IMR-90 (cell line): ENCODE measurements around the gene FARP1. TPM values are rescaled to one million over a fixed set of nuclear protein-coding genes. Genes with fewer than 3 reads are reported as not detected.

Experiments used
- ATAC-seq: fragments of 200-7000 bp; cut with Tn5 transposase; 2 replicates; pipeline ENCODE4 v1.9.1; 2020; ENCODE audit warnings: low read depth, mild to moderate bottlenecking, moderate library complexity
- BruUV-seq: library from RNA; stranded (reverse); fragments of 400-500 nt; replicated peaks from 2 replicates; lab custom pipeline; 2021; lab: Mats Ljungman, UMichigan
- CTCF ChIA-PET: fragments of 300-600 bp; formaldehyde crosslinking; extraction: SDS; loops from one replicate; lab custom pipeline; 2021; ENCODE audit warnings: antibody characterized with exemption; lab: Yijun Ruan, JAX
- POLR2A ChIA-PET: fragments of 300-600 bp; sonication (Branson Sonifier 250); formaldehyde crosslinking; loops from one replicate; lab custom pipeline; 2022; ENCODE audit warnings: antibody characterized with exemption; ENCODE audit not compliant: unreplicated experiment; lab: Charles Lee
- DNase-seq: peaks from one replicate; pipeline ENCODE4 v3.0.0; 2013
- H2AFZ ChIP-seq: replicated peaks from 2 replicates; pipeline ENCODE3; 2013; ENCODE audit warnings: low read length, mild to moderate bottlenecking; ENCODE audit not compliant: poor library complexity
- H2AK5ac ChIP-seq: 2 replicates; pipeline ENCODE4 v1.6.1; 2013; ENCODE audit warnings: low read depth, low read length, inconsistent platforms
- H2AK9ac ChIP-seq: replicated peaks from 2 replicates; pipeline ENCODE3; 2013; ENCODE audit warnings: mild to moderate bottlenecking, low read depth, low read length, moderate library complexity; ENCODE audit not compliant: poor library complexity
- H2BK120ac ChIP-seq: 2 replicates; pipeline ENCODE4 v1.6.1; 2013; ENCODE audit warnings: low read depth, low read length, inconsistent platforms
- H2BK15ac ChIP-seq: 3 replicates; pipeline ENCODE4 v1.6.1; 2013; ENCODE audit warnings: low read depth, low read length, inconsistent platforms
- H2BK20ac ChIP-seq: 2 replicates; pipeline ENCODE4 v1.6.1; 2013; ENCODE audit warnings: low read depth, mild to moderate bottlenecking, inconsistent platforms, low read length, moderate library complexity
- H2BK5ac ChIP-seq: 2 replicates; pipeline ENCODE4 v1.6.1; 2013; ENCODE audit warnings: mild to moderate bottlenecking, low read depth, low read length, inconsistent platforms; ENCODE audit not compliant: poor library complexity, severe bottlenecking
- H3K14ac ChIP-seq: replicated peaks from 2 replicates; pipeline ENCODE4 v1.6.1; 2013; ENCODE audit warnings: low read depth, low read length, inconsistent platforms
- H3K18ac ChIP-seq: 2 replicates; pipeline ENCODE4 v1.6.1; 2013; ENCODE audit warnings: low read depth, low read length, control low read depth
- H3K23ac ChIP-seq: 2 replicates; pipeline ENCODE4 v1.6.1; 2013; ENCODE audit warnings: low read depth, low read length, inconsistent platforms
- H3K27ac ChIP-seq: 2 replicates; pipeline ENCODE4 v1.5.1; 2013; ENCODE audit warnings: mild to moderate bottlenecking, control low read depth, low read length; ENCODE audit not compliant: insufficient read depth
- H3K27me3 ChIP-seq: 2 replicates; pipeline ENCODE4 v1.6.1; 2013; ENCODE audit warnings: low read length; ENCODE audit not compliant: control insufficient read depth, insufficient read depth
- H3K36me3 ChIP-seq: 2 replicates; pipeline ENCODE4 v1.6.1; 2013; ENCODE audit warnings: low read length, mixed read lengths; ENCODE audit not compliant: control insufficient read depth, insufficient read depth
- H3K4ac ChIP-seq: 2 replicates; pipeline ENCODE4 v1.6.1; 2013; ENCODE audit warnings: low read depth, low read length, inconsistent platforms
- H3K4me1 ChIP-seq: 2 replicates; pipeline ENCODE4 v1.6.1; 2013; ENCODE audit warnings: low read length, mixed read lengths; ENCODE audit not compliant: control insufficient read depth, insufficient read depth
- H3K4me2 ChIP-seq: 2 replicates; pipeline ENCODE4 v1.6.1; 2013; ENCODE audit warnings: low read depth, mild to moderate bottlenecking, control low read depth, low read length, moderate library complexity
- H3K4me3 ChIP-seq: 2 replicates; pipeline ENCODE4 v1.5.1; 2013; ENCODE audit warnings: low read depth, mild to moderate bottlenecking, control low read depth, low read length, moderate library complexity; ENCODE audit not compliant: insufficient read depth
- H3K56ac ChIP-seq: 2 replicates; pipeline ENCODE4 v1.6.1; 2013; ENCODE audit warnings: low read length, inconsistent platforms; ENCODE audit not compliant: insufficient read depth; ENCODE audit errors: extremely low read depth
- H3K79me1 ChIP-seq, 2 experiments: 2 replicates each; pipeline ENCODE4 v1.6.1; 2013; ENCODE audit warnings: low read length in 2 of 2, inconsistent platforms in 1 of 2, low read depth in 1 of 2
- H3K9ac ChIP-seq: 2 replicates; pipeline ENCODE4 v1.6.1; 2013; ENCODE audit warnings: low read depth, low read length, control low read depth
- H3K9me1 ChIP-seq: 2 replicates; pipeline ENCODE4 v1.6.1; 2013; ENCODE audit warnings: low read length, inconsistent platforms; ENCODE audit not compliant: insufficient read depth
- H3K9me3 ChIP-seq: 2 replicates; pipeline ENCODE4 v1.6.1; 2013; ENCODE audit warnings: low read length; ENCODE audit not compliant: control insufficient read depth, insufficient read depth
- H4K20me1 ChIP-seq: 2 replicates; pipeline ENCODE4 v1.6.1; 2013; ENCODE audit warnings: low read length, inconsistent platforms; ENCODE audit not compliant: insufficient read depth
- H4K5ac ChIP-seq: 2 replicates; pipeline ENCODE4 v1.6.1; 2013; ENCODE audit warnings: mild to moderate bottlenecking, low read depth, low read length, control low read depth
- H4K8ac ChIP-seq, 2 experiments: 2 replicates each; pipeline ENCODE4 v1.6.1; 2013; ENCODE audit warnings: low read depth in 2 of 2, low read length in 2 of 2, control low read depth in 1 of 2, inconsistent platforms in 1 of 2
- H4K91ac ChIP-seq: 2 replicates; pipeline ENCODE4 v1.6.1; 2013; ENCODE audit warnings: low read depth, low read length, inconsistent platforms; ENCODE audit not compliant: insufficient read depth
- BHLHE40 ChIP-seq: fragments of 150-350 bp; IDR thresholded peaks from 2 replicates; pipeline ENCODE4 v1.6.1; 2016; ENCODE audit warnings: mild to moderate bottlenecking, low read depth, low read length
- CEBPB ChIP-seq: IDR thresholded peaks from 2 replicates; pipeline ENCODE4 v1.6.1; 2012; ENCODE audit warnings: low read depth, low read length, improper control_type of control experiment
- CHD1 ChIP-seq: IDR thresholded peaks from 2 replicates; pipeline ENCODE4 v1.6.1; 2012; ENCODE audit warnings: low read depth, low read length, improper control_type of control experiment
- CTCF ChIP-seq: conservative IDR thresholded peaks from 2 replicates; pipeline ENCODE4 v1.5.1; 2012; ENCODE audit warnings: mild to moderate bottlenecking, low read depth, low read length, improper control_type of control experiment
- ELK1 ChIP-seq: fragments of 150-350 bp; IDR thresholded peaks from 2 replicates; pipeline ENCODE4 v1.6.1; 2016; ENCODE audit warnings: low read depth, mild to moderate bottlenecking, low read length, moderate library complexity, borderline replicate concordance
- FOS ChIP-seq: fragments of 150-350 bp; IDR thresholded peaks from 2 replicates; pipeline ENCODE4 v1.6.1; 2016; ENCODE audit warnings: low read depth, low read length
- MAFK ChIP-seq: IDR thresholded peaks from 2 replicates; pipeline ENCODE4 v1.6.1; 2012; ENCODE audit warnings: low read depth, low read length, improper control_type of control experiment
- MAZ ChIP-seq: IDR thresholded peaks from 2 replicates; pipeline ENCODE4 v1.6.1; 2012; ENCODE audit warnings: low read depth, mild to moderate bottlenecking, low read length, improper control_type of control experiment, moderate library complexity, borderline replicate concordance
- MXI1 ChIP-seq: IDR thresholded peaks from 2 replicates; pipeline ENCODE4 v1.6.1; 2012; ENCODE audit warnings: low read depth, mild to moderate bottlenecking, low read length, moderate library complexity, borderline replicate concordance
- NFE2L2 ChIP-seq: fragments of 150-350 bp; IDR thresholded peaks from 2 replicates; pipeline ENCODE4 v1.6.1; 2016; ENCODE audit warnings: low read depth, mild to moderate bottlenecking, low read length
- POLR2A ChIP-seq: IDR thresholded peaks from 2 replicates; pipeline ENCODE4 v1.6.1; 2012; ENCODE audit warnings: mild to moderate bottlenecking, low read depth, low read length
- RAD21 ChIP-seq: IDR thresholded peaks from 2 replicates; pipeline ENCODE4 v1.6.1; 2012; ENCODE audit warnings: low read length, improper control_type of control experiment
- RCOR1 ChIP-seq: IDR thresholded peaks from 2 replicates; pipeline ENCODE4 v1.6.1; 2012; ENCODE audit warnings: mild to moderate bottlenecking, low read length, improper control_type of control experiment; ENCODE audit not compliant: insufficient replicate concordance
- RFX5 ChIP-seq: IDR thresholded peaks from 2 replicates; pipeline ENCODE4 v1.8.0; 2012; ENCODE audit warnings: low read depth, mild to moderate bottlenecking, low read length, moderate library complexity
- SMC3 ChIP-seq: fragments of 150-350 bp; IDR thresholded peaks from 2 replicates; pipeline ENCODE4 v1.6.1; 2016; ENCODE audit warnings: low read depth, mild to moderate bottlenecking, antibody characterized with exemption, low read length, moderate library complexity
- USF2 ChIP-seq: fragments of 150-350 bp; IDR thresholded peaks from 2 replicates; pipeline ENCODE4 v1.6.1; 2017; ENCODE audit warnings: mild to moderate bottlenecking, antibody characterized with exemption, low read length, low read depth
- WGBS, 2 experiments: methylation state at CpG; one replicate each; pipeline versions ENCODE4 v1.1.5 to v1.1.7; 2013; ENCODE audit warnings: missing lambda C conversion rate in 2 of 2; ENCODE audit not compliant: insufficient read length in 1 of 2; ENCODE audit errors: extremely low coverage in 2 of 2; 5-methylcytosine and 5-hydroxymethylcytosine counted together
- dilution Hi-C: fragments of 300-500 bp; cut with HindIII; formaldehyde crosslinking; loops from one replicate; pipeline ENCODE4 v1.14.3; 2018; ENCODE audit warnings: low sequenced_read_pairs; ENCODE audit not compliant: unreplicated experiment
- in situ Hi-C: fragments of 300-500 bp; cut with MboI; formaldehyde crosslinking; loops from 3 replicates; pipeline ENCODE4 v1.14.3; 2019; ENCODE audit warnings: low sequenced_read_pairs, inconsistent platforms, mixed read lengths
- intact Hi-C: fragments of 100-400 bp; cut with micrococcal nuclease; formaldehyde crosslinking; loops from 2 replicates; pipeline ENCODE4 v1.10.0; 2022
- polyA plus RNA-seq, 3 experiments: library from polyadenylated mRNA; depleted of rRNA; stranded (reverse); fragments of >200 nt; gene quantifications; 2 replicates each; pipeline ENCODE4 v1.2.3, GENCODE V29; 2012; ENCODE audit warnings: low replicate concordance in 1 of 3
- total RNA-seq: library from RNA; depleted of rRNA; stranded (reverse); fragments of >200 nt; gene quantifications from 2 replicates; pipeline ENCODE4 v1.2.3, GENCODE V29; 2012

FARP1 gene
- total and polyA plus RNA-seq, 2 of the 4 experiments (the other 2 are of a cell fraction) = 39.6 to 57.0 TPM

GRCh38 chr13:98233127-98233526 is 90.2 kb downstream of the FARP1 start:
- Histone ChIP-seq H2BK15ac (peak overlapping the region; percentile 69; the same call in 2 of the 3 replicates), H4K91ac (peak overlapping the region; percentile 84), H4K8ac (peak overlapping the region; percentile 50 to 64; a peak in 3 of 4 replicates), H3K4ac (peak overlapping the region; percentile 77), H4K5ac (peak overlapping the region; percentile 79), H2BK5ac (peak overlapping the region; percentile 63), H3K9me1 (peaks cover 13% of the 10 kb centered on the region), H3K9ac (0 out of 2 replicates have a peak overlapping the region, but pooled peaks have one; percentile 20), H3K23ac (peak overlapping the region; percentile 84), H2AFZ (no peak overlapping the region), H3K4me1 (peaks cover 15% of the 10 kb centered on the region), H3K79me1 (peaks cover 41 to 85% of the 10 kb centered on the region in 2 experiments), H3K56ac (peak overlapping the region; percentile 86; the same call in 1 of the 2 replicates), H3K27ac (peak overlapping the region; percentile 91), H3K14ac (peak overlapping the region; percentile 68), H2AK9ac (no peak overlapping the region), H2AK5ac (peak overlapping the region; percentile 71), H3K4me3 (no peak overlapping the region), H3K18ac (peak overlapping the region; percentile 95), H3K36me3 (peaks cover 1% of the 10 kb centered on the region; the same call in 1 of the 2 replicates), H2BK20ac (peak overlapping the region; percentile 81), H2BK120ac (peak overlapping the region; percentile 82), H3K9me3 (no peaks in the 10 kb centered on the region), H3K4me2 (no peak overlapping the region; the same call in 1 of the 2 replicates), H3K27me3 (no peaks in the 10 kb centered on the region), H4K20me1 (peaks cover 24% of the 10 kb centered on the region)
- ChIA-PET CTCF (no interaction called here), POLR2A (interaction anchor here (0.6 kb wide), 1 partner anchor 13 kb away, joined by 4 read pairs; no protein-coding TSS in a partner anchor)
- intact Hi-C loops = no loop called here
- TF ChIP-seq MXI1 (no peak), USF2 (no peak), ELK1 (no peak), RCOR1 (no peak), FOS (no peak), CTCF (no peak), CHD1 (no peak), RFX5 (no peak), POLR2A (no peak), MAFK (no peak), CEBPB (no peak), NFE2L2 (no peak), RAD21 (no peak), BHLHE40 (no peak), SMC3 (no peak), MAZ (no peak)
- no peak for DNase-seq
- dilution Hi-C loops = no loop called here
- no CpG with 5 or more reads among the region's 2 CpGs for WGBS, 2 experiments
- in situ Hi-C loops = no loop called here
- BruUV-seq = no TSS peak
- ATAC-seq = no peak
